HUES6 (cell line): ENCODE results near the gene RNF135.
A peak's percentile ranks its signal among the peaks of the same experiment; 100 is the strongest.
"Not testable (repeated sequence)": the region's sequence is repeated elsewhere in the genome, so short reads cannot be mapped to it uniquely, and the experiment has no call there.

Source experiments
- H3K27ac ChIP-seq: 2 replicates; pipeline ENCODE4 v1.7.0; 2013; ENCODE audit warnings: low read depth, mild to moderate bottlenecking, low read length, inconsistent platforms
- H3K27me3 ChIP-seq: 2 replicates; pipeline ENCODE4 v1.6.1; 2013; ENCODE audit warnings: low read length; ENCODE audit not compliant: control insufficient read depth, insufficient read depth
- H3K36me3 ChIP-seq: 2 replicates; pipeline ENCODE4 v1.6.1; 2013; ENCODE audit warnings: low read length; ENCODE audit not compliant: control insufficient read depth, insufficient read depth
- H3K4me1 ChIP-seq: 2 replicates; pipeline ENCODE4 v1.6.1; 2013; ENCODE audit warnings: low read length; ENCODE audit not compliant: control insufficient read depth, insufficient read depth
- H3K4me3 ChIP-seq: 2 replicates; pipeline ENCODE4 v1.5.1; 2013; ENCODE audit warnings: low read depth, low read length
- H3K9ac ChIP-seq: one replicate; pipeline ENCODE4 v1.6.1; 2013; ENCODE audit warnings: mild to moderate bottlenecking, low read length
- H3K9me3 ChIP-seq: 2 replicates; pipeline ENCODE4 v1.6.1; 2013; ENCODE audit warnings: low read depth, low read length; ENCODE audit not compliant: control insufficient read depth, insufficient read depth

Gene RNF135

DNA sequence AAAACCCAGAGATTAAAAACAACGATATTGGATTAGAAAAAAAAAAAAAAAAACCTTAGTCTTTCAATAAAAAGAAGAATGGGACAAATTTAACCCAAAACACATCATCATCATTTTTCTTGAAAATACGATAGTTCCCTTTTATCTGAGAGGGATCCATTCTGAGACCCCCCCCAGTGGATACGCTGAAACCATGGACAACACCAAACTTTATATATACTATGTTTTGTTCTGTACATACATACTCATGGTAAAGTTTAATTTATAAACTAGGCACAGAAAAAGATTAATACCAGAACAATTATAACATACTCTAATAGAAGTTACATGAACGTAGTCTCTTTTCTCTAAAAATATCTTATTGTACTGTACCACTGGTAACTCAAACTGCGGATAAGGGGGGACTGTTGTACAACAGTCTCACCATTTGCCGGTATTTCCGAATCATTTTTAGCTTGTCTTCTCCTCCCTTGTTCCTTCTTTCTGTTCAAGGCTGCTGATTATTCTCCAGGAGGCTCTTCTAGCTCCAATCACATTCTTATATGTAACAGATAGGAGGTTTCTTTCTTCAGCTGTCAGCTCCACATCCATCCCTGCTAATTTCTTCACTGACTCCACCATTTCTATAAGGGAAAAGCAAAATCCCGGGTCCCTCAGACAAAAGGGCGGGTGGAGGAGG, 37.0 kb downstream of the RNF135 start:
- peak overlapping the region; percentile 71 for H3K4me3 ChIP-seq
- H3K9me3 ChIP-seq: no peaks in the 10 kb centered on the region
- H3K9ac ChIP-seq: peak overlapping the region; percentile 6
- peaks cover 27% of the 10 kb centered on the region for H3K27me3 ChIP-seq
- no peak overlapping the region for H3K27ac ChIP-seq
- no peaks in the 10 kb centered on the region for H3K36me3 ChIP-seq
- no peaks in the 10 kb centered on the region for H3K4me1 ChIP-seq

DNA sequence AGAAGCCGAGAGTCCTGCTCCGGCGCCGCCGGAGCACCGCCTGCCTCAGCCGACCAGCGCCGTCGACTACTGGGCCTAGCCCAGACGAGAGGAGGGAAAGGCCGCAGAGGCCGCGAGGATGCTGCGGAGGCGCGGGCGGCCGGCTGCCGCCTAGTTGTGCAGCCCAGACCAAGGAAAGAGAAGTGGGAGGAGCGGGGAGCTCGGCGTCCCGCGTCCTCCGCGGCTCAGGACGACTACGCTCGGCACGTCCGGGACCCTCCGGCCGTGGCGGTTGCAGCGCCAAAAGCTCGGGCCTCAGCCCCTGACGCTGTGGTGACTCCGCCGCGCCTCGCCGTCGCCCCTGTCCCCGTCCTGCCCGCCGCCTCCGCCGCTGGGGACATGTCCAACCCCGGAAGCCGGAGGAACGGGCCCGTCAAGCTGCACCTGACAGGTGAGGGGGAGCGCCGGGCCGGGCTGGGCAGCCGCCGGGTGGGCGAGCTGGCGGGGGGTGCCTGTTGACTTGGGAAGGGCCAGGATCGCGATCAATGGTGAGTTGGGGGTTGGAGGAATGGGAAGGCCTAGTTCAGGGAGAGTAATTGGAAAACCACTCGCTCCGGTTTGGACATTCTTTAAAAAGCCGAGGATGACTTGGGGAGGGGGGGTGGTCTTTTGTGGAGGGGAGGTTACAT, 37.7 kb downstream of the RNF135 start:
- Histone ChIP-seq H3K27me3 (peaks cover 27% of the 10 kb centered on the region), H3K36me3 (no peaks in the 10 kb centered on the region), H3K4me1 (no peaks in the 10 kb centered on the region), H3K27ac (no peak overlapping the region), H3K4me3 (peak overlapping the region; percentile 71), H3K9ac (peak overlapping the region; percentile 6), H3K9me3 (no peaks in the 10 kb centered on the region)

DNA sequence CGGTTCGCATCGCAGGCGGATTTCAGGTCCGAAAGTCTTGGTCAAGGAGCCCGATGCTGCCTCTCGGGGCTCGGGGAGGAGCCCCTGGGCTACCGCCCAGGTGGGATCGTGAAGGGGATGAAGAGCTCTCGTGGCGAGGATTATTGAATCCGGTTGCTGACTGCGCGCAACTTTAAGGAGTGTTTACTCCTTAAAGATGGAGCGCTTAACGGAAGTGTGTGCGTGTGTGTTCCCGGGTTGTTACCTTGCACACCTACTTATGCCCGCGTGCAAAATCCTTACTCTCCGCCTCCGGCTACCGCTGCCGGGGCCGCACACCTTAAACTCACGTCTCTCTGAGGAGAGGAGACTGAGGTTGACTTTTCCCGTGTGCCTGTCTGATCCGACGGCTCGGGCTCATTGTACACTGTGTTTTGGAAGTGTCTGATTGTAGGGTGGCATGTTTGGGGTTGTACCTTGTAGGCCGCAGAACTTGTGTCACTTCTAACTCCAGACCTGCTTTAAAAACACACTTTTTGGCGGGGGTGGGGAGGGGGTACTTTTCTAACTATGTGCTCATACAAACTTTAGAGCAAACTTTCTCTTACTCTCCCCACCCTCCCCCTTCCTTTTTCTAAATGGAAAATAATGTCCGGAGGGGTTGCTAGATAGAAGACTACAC, 38.3 kb downstream of the RNF135 start:
- H3K9ac ChIP-seq: peak overlapping the region; percentile 6
- not testable (repeated sequence) for H3K27ac ChIP-seq, H3K4me1 ChIP-seq, H3K36me3 ChIP-seq, H3K9me3 ChIP-seq
- peaks cover 27% of the 10 kb centered on the region for H3K27me3 ChIP-seq
- peak overlapping the region; percentile 71 for H3K4me3 ChIP-seq

- H3K36me3 ChIP-seq, H3K4me3 ChIP-seq, H3K4me1 ChIP-seq, H3K9ac ChIP-seq, H3K27ac ChIP-seq, H3K9me3 ChIP-seq: not testable (repeated sequence)
- peaks cover 27% of the 10 kb centered on the region for H3K27me3 ChIP-seq
Measured at GRCh38 chr17:31010014-31010413, 39.2 kb downstream of the RNF135 start.

DNA sequence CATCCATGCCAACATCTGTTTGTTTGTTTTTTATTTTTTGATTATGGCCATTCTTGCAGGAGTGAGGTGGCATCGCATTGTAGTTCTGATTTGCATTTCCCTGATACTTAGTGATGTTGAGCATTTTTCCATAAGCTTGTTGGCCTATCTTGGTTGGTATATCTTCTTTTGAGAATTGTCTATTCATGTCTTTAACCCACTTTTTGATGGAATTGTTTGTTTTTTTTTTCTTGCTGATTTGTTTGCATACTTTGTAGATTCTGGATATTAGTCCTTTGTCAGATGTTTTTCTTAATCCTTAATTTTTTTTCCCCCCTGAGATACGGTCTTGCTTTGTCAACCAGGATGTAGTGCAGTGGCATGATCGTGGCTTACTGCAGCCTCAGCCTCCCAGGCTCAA, 43.0 kb downstream of the RNF135 start:
- H3K9ac ChIP-seq: no peak overlapping the region
- no peaks in the 10 kb centered on the region for H3K36me3 ChIP-seq
- peaks cover 7% of the 10 kb centered on the region; the same call in 1 of the 2 replicates for H3K4me1 ChIP-seq
- no peaks in the 10 kb centered on the region for H3K9me3 ChIP-seq
- no peak overlapping the region for H3K27ac ChIP-seq
- no peak overlapping the region for H3K4me3 ChIP-seq
- H3K27me3 ChIP-seq: peaks cover 11% of the 10 kb centered on the region

GRCh38 chr17:31015639-31016038, 44.8 kb downstream of the RNF135 start:
- Histone ChIP-seq H3K9ac (no peak overlapping the region), H3K27me3 (no peaks in the 10 kb centered on the region), H3K36me3 (no peaks in the 10 kb centered on the region), H3K4me3 (no peak overlapping the region), H3K4me1 (peaks cover 8% of the 10 kb centered on the region; the same call in 1 of the 2 replicates), H3K9me3 (no peaks in the 10 kb centered on the region), H3K27ac (no peak overlapping the region)

- Histone ChIP-seq H3K27ac (no peak overlapping the region), H3K27me3 (no peaks in the 10 kb centered on the region), H3K36me3 (no peaks in the 10 kb centered on the region), H3K9ac (no peak overlapping the region), H3K4me3 (no peak overlapping the region), H3K4me1 (peaks cover 12% of the 10 kb centered on the region), H3K9me3 (no peaks in the 10 kb centered on the region)
Measured at GRCh38 chr17:31019004-31019403, 48.2 kb downstream of the RNF135 start.

- not testable (repeated sequence) for H3K27ac ChIP-seq, H3K36me3 ChIP-seq, H3K27me3 ChIP-seq
Measured at GRCh38 chr17:31023171-31023570, 52.3 kb downstream of the RNF135 start.

GRCh38 chr17:31031841-31032240, 61.0 kb downstream of the RNF135 start:
- Histone ChIP-seq H3K27ac (no peak overlapping the region; the same call in 1 of the 2 replicates), H3K9me3 (no peaks in the 10 kb centered on the region), H3K4me3 (no peak overlapping the region), H3K27me3 (no peaks in the 10 kb centered on the region), H3K9ac (no peak overlapping the region), H3K4me1 (no peaks in the 10 kb centered on the region), H3K36me3 (no peaks in the 10 kb centered on the region)

More at GRCh38 chr17:31023171-31023570, 52.3 kb downstream of the RNF135 start:
- H3K4me1 ChIP-seq, H3K9ac ChIP-seq, H3K4me3 ChIP-seq, H3K9me3 ChIP-seq: not testable (repeated sequence)

- H3K9me3 ChIP-seq, H3K36me3 ChIP-seq, H3K9ac ChIP-seq, H3K4me3 ChIP-seq, H3K4me1 ChIP-seq, H3K27me3 ChIP-seq, H3K27ac ChIP-seq: not testable (repeated sequence)
Measured at GRCh38 chr17:31035611-31036010, 64.8 kb downstream of the RNF135 start.

DNA sequence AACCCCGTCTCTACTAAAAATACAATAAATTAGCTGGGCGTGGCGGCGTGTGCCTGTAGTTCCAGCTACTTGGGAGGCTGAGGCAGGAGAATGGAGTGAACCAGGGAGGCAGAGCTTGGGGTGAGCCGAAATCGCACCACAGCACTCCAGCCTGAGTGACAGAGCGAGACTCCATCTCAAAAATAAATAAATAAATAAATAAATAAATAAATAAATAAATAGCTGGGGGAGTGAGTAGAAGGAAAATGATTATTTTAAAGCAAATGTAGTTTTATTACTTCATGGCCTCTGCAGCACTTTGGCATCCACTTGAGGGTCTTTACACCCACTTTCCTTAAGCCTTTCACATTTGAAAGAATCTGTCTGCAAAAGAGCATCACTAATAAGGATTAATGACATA, 70.0 kb downstream of the RNF135 start:
- not testable (repeated sequence) for H3K9ac ChIP-seq, H3K4me3 ChIP-seq, H3K9me3 ChIP-seq, H3K27ac ChIP-seq, H3K27me3 ChIP-seq, H3K4me1 ChIP-seq, H3K36me3 ChIP-seq
